Middle frontal gyrus (tissue), 1 donor: Measurements from ENCODE around the gene FAM180B.
"Not testable (repeated sequence)": the region's sequence is repeated elsewhere in the genome, so short reads cannot be mapped to it uniquely, and the experiment has no call there.

ENCODE experiments used
- DNase-seq: peaks from one replicate; pipeline ENCODE4 v3.0.0-alpha.2; 2015; ENCODE audit warnings: low spot score; ENCODE audit errors: extremely low spot score

Gene FAM180B

GRCh38 chr11:47593934-47594855 lies 7.7 kb downstream of the FAM180B start, which contains the start of gene C1QTNF4:
Gene C1QTNF4, minus strand, starts transcription at chr11:47594411. Its CDS starts 3,601 bp downstream, at chr11:47590810.
- no peak for DNase-seq

- DNase-seq: no peak
Measured at GRCh38 chr11:47595029-47595428, 8.6 kb downstream of the FAM180B start.

DNA sequence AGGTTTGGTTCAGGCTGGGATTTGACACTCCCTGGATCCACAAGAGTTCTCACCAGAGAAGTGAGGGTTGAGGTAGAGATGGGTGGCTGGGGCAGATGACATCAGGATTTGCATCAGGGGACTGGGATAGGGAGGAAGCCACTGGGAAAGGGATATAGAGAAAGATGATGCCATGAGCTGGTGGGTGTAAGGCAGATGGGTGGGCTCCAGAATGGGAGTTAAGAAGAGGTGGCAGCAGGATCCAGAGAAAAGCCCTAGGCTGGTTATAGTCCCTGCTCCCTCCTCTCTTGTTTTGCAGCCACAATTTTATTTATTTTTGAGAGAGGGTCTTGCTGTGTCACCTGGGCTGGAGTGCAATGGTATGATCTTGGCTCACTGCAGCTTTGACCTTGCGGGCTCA lies 9.5 kb downstream of the FAM180B start:
- DNase-seq: no peak

- DNase-seq: no peak
Measured at GRCh38 chr11:47599902-47600301, 13.4 kb downstream of the FAM180B start.

- no peak for DNase-seq
Measured at GRCh38 chr11:47603295-47603694, 16.8 kb downstream of the FAM180B start.

GRCh38 chr11:47605921-47606320 lies 19.4 kb downstream of the FAM180B start:
- no peak for DNase-seq

DNA sequence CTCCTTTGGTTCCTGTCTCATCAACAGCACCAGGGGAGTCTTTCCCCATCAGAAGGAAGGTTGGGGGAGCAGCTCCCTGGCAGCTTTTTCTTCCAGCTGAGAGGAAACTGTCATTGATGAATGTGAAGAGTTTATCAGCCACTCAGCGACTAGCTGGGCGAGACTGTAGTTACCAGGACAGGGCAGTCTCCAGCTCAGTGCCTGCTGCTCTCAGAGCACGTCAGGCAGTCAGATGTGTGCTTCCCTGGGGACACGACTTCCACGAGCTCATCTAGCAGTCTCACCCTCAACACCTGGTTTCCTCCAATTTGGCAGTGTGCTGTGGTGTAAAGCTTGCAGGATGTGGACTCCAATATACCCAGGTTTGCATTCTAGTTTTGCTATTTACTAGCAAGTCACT lies 20.3 kb downstream of the FAM180B start:
- no peak for DNase-seq

GRCh38 chr11:47607380-47607779 lies 20.9 kb downstream of the FAM180B start:
- DNase-seq: no peak

- no peak for DNase-seq
Measured at GRCh38 chr11:47609675-47610074, 23.2 kb downstream of the FAM180B start.

GRCh38 chr11:47611348-47611794 lies 24.9 kb downstream of the FAM180B start:
- no peak for DNase-seq

DNA sequence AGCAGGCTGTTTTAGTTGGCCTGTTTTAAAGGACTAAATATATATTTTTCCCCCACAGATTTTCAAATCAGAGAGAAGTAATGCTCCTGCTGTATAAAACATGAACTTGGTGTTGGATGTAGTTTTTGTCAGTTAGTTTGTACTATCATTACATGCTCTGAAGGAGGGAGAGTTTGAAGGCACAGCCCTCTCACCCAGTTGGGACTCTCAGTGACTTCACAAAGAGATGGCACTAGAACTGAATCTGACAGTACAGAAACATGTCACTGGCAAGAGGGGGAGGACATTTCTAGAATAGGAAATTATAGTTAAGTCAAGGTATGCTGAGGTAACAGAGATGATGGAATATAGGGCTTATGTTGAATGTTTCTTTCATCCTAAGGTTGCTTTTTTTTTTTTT lies 28.8 kb downstream of the FAM180B start:
- no peak for DNase-seq

DNA sequence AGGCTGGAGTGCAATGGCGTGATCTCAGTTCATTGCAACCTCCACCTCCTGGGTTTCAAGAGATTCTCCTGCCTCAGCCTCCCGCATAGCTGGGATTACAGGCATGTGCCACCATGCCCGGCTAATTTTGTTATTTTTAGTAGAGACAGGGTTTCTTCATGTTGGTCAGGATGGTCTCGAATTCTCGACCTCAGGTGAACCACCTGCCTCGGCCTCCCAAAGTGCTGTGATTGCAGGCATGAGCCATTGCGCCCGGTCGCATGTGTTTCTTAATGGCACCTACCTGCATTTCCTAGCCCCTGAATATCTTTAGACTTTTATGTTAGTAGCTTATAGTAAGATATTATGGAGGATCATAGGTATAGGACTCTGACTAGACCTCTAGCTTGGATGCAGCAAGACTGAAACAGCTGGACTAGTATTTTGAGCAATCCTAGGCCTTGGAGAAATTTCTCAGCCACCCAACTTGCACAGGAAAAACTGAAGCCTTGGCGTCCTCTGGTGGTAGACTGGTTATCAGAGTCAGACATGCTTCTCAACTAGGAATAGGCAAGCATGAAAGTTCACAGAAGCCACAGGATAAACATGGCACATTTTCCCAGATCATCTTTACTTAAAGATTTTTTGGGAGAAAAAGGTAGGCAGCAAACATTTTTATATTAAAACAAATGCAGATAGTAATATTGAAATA lies 30.4 kb downstream of the FAM180B start:
- DNase-seq: no peak

- no peak for DNase-seq
Measured at GRCh38 chr11:47617417-47617809, 30.9 kb downstream of the FAM180B start.

- no peak for DNase-seq
Measured at GRCh38 chr11:47620836-47621378, 34.4 kb downstream of the FAM180B start.

DNA sequence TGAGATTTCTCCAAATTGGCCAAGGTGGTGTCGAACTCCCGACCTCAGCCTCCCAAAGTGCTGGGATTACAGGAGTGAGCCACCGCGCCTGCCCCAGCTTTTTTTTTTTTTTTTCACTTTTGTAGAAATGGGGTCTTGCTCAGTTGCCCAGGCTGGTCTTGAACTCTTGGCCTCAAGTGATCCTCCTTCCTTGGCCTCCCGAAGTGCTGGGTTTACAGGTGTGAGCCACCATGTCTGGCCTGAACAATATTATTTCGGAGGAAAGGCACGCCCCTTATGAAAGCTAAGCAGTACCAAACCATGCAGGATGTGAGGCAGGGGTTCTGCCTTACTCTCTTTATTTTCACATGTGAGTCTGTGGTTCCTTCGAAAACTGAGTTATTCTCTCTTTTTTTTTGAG lies 39.8 kb downstream of the FAM180B start:
- no peak for DNase-seq

DNA sequence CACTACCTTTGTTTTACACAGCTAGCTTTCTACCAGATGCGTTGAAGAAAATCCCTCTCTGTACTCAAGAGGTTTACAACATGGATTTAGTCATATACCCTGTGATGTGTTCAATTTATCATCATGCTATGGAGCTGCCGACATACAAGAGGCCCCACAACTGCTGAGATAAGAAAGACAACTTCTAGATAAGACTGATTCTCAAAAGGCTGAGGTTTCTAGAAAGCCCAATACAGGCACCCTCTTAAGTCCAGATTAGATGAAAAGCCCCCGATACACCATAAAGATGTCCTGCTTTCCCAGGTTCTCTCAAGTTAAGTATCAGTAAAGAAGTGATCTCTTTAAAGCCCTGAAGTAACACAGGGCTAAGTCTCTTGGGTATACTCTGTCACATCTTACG lies 41.5 kb downstream of the FAM180B start:
- no peak for DNase-seq

DNA sequence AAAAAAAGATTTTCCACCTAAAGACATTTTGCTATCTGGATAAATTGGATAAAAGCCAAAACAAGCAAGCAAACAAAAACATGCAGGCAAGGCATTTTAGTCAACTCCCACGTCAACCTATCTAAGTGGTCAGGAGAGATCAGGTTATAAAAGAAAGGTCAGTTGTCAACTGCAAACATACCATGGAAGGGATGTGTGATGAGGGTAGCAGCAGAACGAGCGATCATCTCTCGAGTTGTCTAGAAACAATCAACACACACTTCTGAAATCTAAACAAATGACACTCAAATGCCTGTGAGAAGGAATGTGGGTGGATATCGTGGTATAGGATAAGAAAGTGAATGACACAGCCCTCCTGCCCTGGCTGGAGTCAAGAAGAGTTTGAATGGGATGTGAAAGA lies 45.0 kb downstream of the FAM180B start:
- no peak for DNase-seq

- DNase-seq: not testable (repeated sequence)
Measured at GRCh38 chr11:47636331-47636730, 49.9 kb downstream of the FAM180B start.
